HFFc6 (cell line): Measurements from ENCODE around the gene FAM53B. TPM values are rescaled to one million over a fixed set of nuclear protein-coding genes. Genes with fewer than 3 reads are reported as not detected.
"Not testable (repeated sequence)": the region's sequence is repeated elsewhere in the genome, so short reads cannot be mapped to it uniquely, and the experiment has no call there.

Experiments
- DNase-seq: peaks from one replicate; pipeline ENCODE4 v3.0.0-alpha.2; 2018
- H3K27ac Mint-ChIP-seq: 2 replicates; pipeline ENCODE4 v1.8.0; 2020; ENCODE audit warnings: mild to moderate bottlenecking, mixed read lengths
- H3K27me3 Mint-ChIP-seq: 2 replicates; pipeline ENCODE4 v1.8.0; 2021; ENCODE audit warnings: mild to moderate bottlenecking, moderate library complexity, mixed read lengths; ENCODE audit not compliant: insufficient read depth
- H3K36me3 Mint-ChIP-seq: 2 replicates; pipeline ENCODE4 v1.8.0; 2021; ENCODE audit warnings: low read depth, mixed read lengths
- H3K4me1 Mint-ChIP-seq: 2 replicates; pipeline ENCODE4 v1.8.0; 2020; ENCODE audit warnings: low read depth, mixed read lengths
- H3K4me3 Mint-ChIP-seq: 2 replicates; pipeline ENCODE4 v1.8.0; 2020; ENCODE audit warnings: mild to moderate bottlenecking, moderate library complexity, mixed read lengths
- H3K9me3 Mint-ChIP-seq: 2 replicates; pipeline ENCODE4 v1.8.0; 2020; ENCODE audit warnings: mild to moderate bottlenecking, mixed read lengths
- total RNA-seq, 6 experiments: library from RNA; stranded (reverse); fragmentation: NEBNext Ultra II Directional; extraction: Animal tissue kit (Norgen Biotek cat#: 25700); gene quantifications; 2 replicates in 1 of 6; 3 replicates in 5 of 6; pipeline ENCODE4 v1.2.3, GENCODE V29; 2021
- TF ChIP-seq, protein P1 (sequence below): fragments of 200-600 bp; sonication (generic); IDR thresholded peaks from 2 replicates; pipeline ENCODE4 v1.5.0; 2021; ENCODE audit warnings: antibody characterized with exemption, mild to moderate bottlenecking

The FAM53B gene
- total RNA-seq, 6 experiments from 2014 or later = 9.3 to 10.6 (median 10.4) TPM

DNA sequence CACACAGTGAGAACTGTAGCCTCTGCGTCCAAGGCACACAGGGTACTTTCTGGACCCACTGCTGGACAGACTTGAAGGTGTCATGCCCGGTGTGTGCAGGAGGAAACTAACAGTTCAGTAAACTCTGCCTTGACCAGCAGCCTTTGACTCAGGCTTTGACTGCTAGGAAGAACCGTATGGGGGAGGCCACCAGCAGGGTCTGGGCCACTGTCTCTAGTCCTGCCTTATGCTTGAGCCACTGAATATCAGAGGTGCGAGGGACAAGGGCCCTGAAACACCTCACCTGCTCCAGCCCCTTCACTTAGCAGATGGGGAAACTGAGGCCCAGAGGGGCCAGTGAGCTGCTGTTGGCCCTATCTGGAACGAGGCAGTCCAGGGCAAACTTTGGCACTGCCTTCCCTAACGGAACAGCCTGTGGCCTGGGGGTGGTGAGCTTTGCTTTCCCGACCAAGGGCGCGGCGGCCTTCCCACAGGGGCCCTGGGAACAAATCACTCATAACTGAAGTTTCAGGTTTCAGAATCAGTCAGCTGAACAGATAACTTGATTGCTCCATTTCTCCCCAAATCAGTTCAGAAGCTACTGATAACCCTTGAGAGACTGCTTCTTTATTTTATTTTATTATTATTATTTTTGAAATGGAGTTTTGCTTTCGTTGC is 130.0 kb downstream of the FAM53B start:
- TF ChIP-seq, protein P1, sequence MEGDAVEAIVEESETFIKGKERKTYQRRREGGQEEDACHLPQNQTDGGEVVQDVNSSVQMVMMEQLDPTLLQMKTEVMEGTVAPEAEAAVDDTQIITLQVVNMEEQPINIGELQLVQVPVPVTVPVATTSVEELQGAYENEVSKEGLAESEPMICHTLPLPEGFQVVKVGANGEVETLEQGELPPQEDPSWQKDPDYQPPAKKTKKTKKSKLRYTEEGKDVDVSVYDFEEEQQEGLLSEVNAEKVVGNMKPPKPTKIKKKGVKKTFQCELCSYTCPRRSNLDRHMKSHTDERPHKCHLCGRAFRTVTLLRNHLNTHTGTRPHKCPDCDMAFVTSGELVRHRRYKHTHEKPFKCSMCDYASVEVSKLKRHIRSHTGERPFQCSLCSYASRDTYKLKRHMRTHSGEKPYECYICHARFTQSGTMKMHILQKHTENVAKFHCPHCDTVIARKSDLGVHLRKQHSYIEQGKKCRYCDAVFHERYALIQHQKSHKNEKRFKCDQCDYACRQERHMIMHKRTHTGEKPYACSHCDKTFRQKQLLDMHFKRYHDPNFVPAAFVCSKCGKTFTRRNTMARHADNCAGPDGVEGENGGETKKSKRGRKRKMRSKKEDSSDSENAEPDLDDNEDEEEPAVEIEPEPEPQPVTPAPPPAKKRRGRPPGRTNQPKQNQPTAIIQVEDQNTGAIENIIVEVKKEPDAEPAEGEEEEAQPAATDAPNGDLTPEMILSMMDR = no peak
- Mint-ChIP-seq H3K4me3 (no peak overlapping the region), H3K9me3 (no peaks in the 10 kb centered on the region), H3K27me3 (peaks cover 3% of the 10 kb centered on the region), H3K27ac (no peak overlapping the region), H3K4me1 (no peaks in the 10 kb centered on the region), H3K36me3 (no peaks in the 10 kb centered on the region)
- DNase-seq = no peak

DNA sequence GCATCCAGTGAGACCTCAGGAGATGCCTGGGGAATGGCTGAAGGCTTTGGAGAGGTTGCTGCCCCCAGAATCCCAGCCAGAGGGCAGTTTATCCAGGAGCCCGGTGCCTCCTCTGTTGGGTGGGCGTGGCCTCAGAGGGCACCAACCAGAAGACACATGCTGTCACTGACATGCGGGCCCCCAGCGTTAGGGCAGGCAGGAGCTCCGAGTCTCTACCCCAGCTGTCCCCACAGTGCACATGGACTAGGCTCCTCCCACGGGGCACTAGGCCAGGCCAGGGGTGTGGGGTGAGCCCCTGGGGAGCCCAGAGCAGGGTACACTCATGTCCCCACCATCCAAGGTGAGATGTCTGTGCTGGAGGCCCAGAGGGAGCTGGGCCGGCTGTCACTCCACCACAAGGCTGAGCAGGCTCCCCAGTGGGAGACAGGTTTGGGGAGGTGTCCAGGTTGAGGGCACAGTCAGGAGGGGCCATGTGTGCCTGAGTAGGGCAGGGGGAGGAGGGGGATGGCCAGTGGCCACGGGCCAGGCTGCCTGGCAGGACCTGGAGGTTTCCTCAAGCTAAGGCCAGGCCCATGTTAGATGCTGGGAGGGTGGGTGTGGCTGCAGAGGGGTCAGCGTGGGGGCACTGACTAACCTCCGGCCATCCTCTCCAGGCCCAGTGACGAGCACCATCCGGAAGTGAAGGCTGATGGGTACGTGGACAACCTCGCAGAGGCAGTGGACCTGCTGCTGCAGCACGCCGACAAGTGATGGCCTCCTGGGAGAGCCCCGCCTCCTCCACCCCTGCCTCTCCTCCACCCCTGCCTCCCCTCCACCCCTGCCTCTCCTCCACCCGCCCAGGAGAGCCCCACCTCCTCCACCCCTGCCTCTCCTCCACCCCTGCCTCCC is 131.3 kb downstream of the FAM53B start:
- H3K27me3 Mint-ChIP-seq = peaks cover 3% of the 10 kb centered on the region
- H3K4me1 Mint-ChIP-seq = no peaks in the 10 kb centered on the region
- H3K9me3 Mint-ChIP-seq = no peaks in the 10 kb centered on the region
- no peak for DNase-seq
- H3K27ac Mint-ChIP-seq = no peak overlapping the region
- no peak overlapping the region for H3K4me3 Mint-ChIP-seq
- TF ChIP-seq, protein P1 = no peak
- H3K36me3 Mint-ChIP-seq = no peaks in the 10 kb centered on the region

DNA sequence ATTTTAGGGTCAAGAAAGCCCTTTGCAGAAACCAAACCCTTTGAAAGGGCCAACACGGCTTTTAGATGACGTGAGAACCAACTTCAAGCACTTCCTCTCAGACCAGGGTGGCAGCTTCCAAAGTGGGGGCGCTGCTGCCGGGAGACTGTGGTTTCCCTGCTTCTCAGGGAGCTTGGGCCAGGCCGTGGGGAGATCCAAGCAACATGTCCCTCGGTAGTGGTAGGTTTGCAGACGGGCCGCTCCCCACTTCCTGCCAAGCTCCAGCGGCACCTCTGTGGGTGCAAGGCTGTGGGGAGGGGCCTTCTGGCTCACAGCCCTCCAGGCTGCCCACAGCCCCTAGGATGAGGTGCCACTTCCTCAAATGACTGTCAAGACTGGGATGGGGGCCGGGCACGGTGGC is 132.4 kb downstream of the FAM53B start:
- Mint-ChIP-seq H3K27me3 (peaks cover 8% of the 10 kb centered on the region), H3K4me3 (no peak overlapping the region), H3K9me3 (no peaks in the 10 kb centered on the region), H3K27ac (no peak overlapping the region), H3K4me1 (no peaks in the 10 kb centered on the region), H3K36me3 (no peaks in the 10 kb centered on the region)
- TF ChIP-seq, protein P1 = no peak
- DNase-seq = no peak

DNA sequence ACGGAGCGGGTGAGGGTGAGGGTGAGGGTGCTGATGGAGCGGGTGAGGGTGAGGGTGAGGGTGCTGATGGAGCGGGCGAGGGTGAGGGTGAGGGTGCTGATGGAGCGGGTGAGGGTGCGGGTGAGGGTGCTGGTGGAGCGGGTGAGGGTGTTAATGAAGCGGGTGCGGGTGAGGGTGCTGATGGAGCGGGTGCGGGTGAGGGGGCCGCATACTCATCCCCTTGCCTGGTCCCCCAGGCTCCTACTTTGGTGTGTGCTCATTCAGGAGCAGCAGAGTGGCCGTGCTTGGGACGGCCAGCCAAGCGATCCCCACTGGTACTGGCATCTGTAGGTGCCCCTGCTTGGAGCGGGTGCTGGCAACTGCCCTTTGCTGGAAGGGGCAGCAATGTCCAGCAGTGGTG is 133.3 kb downstream of the FAM53B start:
- not testable (repeated sequence) for DNase-seq, H3K4me1 Mint-ChIP-seq, H3K4me3 Mint-ChIP-seq, H3K9me3 Mint-ChIP-seq, H3K36me3 Mint-ChIP-seq, H3K27me3 Mint-ChIP-seq, H3K27ac Mint-ChIP-seq

DNA sequence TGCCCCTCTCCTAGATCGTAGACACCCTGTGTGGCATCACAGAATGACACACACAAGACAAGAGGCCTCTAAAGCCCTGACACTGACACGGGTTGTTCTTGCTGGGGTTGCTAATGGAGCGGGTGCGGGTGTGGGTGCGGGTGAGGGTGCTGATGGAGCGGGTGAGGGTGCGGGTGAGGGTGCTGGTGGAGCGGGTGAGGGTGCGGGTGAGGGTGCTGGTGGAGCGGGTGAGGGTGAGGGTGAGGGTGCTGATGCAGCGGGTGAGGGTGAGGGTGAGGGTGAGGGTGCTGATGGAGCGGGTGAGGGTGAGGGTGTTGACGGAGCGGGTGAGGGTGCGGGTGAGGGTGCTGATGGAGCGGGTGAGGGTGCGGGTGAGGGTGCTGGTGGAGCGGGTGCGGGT is 134.0 kb downstream of the FAM53B start:
- not testable (repeated sequence) for H3K9me3 Mint-ChIP-seq, H3K4me3 Mint-ChIP-seq, DNase-seq, H3K36me3 Mint-ChIP-seq, H3K27ac Mint-ChIP-seq, H3K4me1 Mint-ChIP-seq
- H3K27me3 Mint-ChIP-seq = peaks cover 11% of the 10 kb centered on the region

DNA sequence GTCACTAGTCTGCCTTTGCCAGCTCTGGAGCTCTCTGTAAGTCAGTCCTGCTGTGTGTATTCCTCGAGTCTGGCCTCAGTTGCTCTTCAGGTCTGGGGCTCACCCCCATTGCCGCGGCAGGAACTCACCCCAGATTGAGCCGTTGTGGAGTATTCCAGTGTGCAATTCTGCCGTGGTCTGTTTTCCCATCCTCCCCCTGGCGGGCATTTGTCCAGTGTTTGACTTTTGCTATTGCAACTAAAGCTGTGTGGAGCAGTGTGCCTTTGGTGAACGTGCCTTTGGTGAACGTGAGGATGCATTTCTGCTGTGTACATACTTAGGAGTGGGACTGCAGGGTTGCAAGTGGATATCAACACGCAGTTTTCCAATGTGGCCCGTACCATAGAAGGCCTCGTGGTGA is 134.5 kb downstream of the FAM53B start:
- Mint-ChIP-seq H3K9me3 (no peaks in the 10 kb centered on the region), H3K4me1 (no peaks in the 10 kb centered on the region), H3K36me3 (no peaks in the 10 kb centered on the region), H3K27me3 (peaks cover 12% of the 10 kb centered on the region), H3K27ac (no peak overlapping the region), H3K4me3 (no peak overlapping the region)
- DNase-seq = no peak
- TF ChIP-seq, protein P1 = no peak
